HTR-8/SVneo (cell line): ENCODE measurements around the gene IFRD2.
"Not testable (repeated sequence)": the region's sequence is repeated elsewhere in the genome, so short reads cannot be mapped to it uniquely, and the experiment has no call there.

Experiments
- DNase-seq: peaks from one replicate; pipeline ENCODE4 v3.0.0; 2011; ENCODE audit warnings: low spot score, mixed read lengths; ENCODE audit not compliant: insufficient read length
- FAIRE-seq: peaks from 2 replicates; lab custom pipeline; 2011; peaks lifted over from hg19 to GRCh38; lab: Jason Lieb, UNC

The IFRD2 gene

GRCh38 chr3:50287262-50287661 lies 5.0 kb downstream of the IFRD2 start:
- DNase-seq: no peak
- no peak for FAIRE-seq

GRCh38 chr3:50286322-50287227 lies 5.7 kb downstream of the IFRD2 start:
- DNase-seq (no peak), FAIRE-seq (no peak)

GRCh38 chr3:50284121-50284520 lies 8.1 kb downstream of the IFRD2 start:
- not testable (repeated sequence) for FAIRE-seq, DNase-seq

- DNase-seq (no peak), FAIRE-seq (no peak)
These were observed 12.8 kb downstream of the IFRD2 start for GRCh38 chr3:50279255-50280016.

GRCh38 chr3:50278880-50279224 lies 13.4 kb downstream of the IFRD2 start, which contains the start of gene LSMEM2:
TSS of gene LSMEM2 (plus strand) at chr3:50279087. CDS start at chr3:50279114, 27 bp downstream.
- DNase-seq: no peak
- no peak for FAIRE-seq

- FAIRE-seq: peak; percentile 70
These were observed 13.9 kb downstream of the IFRD2 start for GRCh38 chr3:50278123-50278879.

GRCh38 chr3:50276762-50277101 lies 15.5 kb downstream of the IFRD2 start:
- DNase-seq: no peak
- FAIRE-seq: no peak

More at GRCh38 chr3:50278123-50278879, 13.9 kb downstream of the IFRD2 start:
- no peak for DNase-seq

GRCh38 chr3:50275996-50276761 lies 16.1 kb downstream of the IFRD2 start:
- FAIRE-seq: no peak
- no peak for DNase-seq

- no peak for DNase-seq
- FAIRE-seq: no peak
These were observed 16.9 kb downstream of the IFRD2 start for GRCh38 chr3:50275141-50275995.

GRCh38 chr3:50274371-50275104 lies 17.7 kb downstream of the IFRD2 start:
- FAIRE-seq: peak; percentile 40
- peak; percentile 50 for DNase-seq

- no peak for FAIRE-seq
- no peak for DNase-seq
These were observed 18.6 kb downstream of the IFRD2 start for GRCh38 chr3:50273689-50274065.

- FAIRE-seq (peak; percentile 97), DNase-seq (peak; percentile 88)
These were observed 19.1 kb downstream of the IFRD2 start for GRCh38 chr3:50272911-50273688.

- FAIRE-seq, DNase-seq: not testable (repeated sequence)
These were observed 19.7 kb downstream of the IFRD2 start for GRCh38 chr3:50272538-50272910.

GRCh38 chr3:50271314-50271936 lies 20.8 kb downstream of the IFRD2 start:
- FAIRE-seq (no peak), DNase-seq (no peak)

GRCh38 chr3:50270422-50271224 lies 21.6 kb downstream of the IFRD2 start:
- DNase-seq (no peak), FAIRE-seq (peak; percentile 70)

GRCh38 chr3:50269977-50270413 lies 22.2 kb downstream of the IFRD2 start:
- DNase-seq (peak; percentile 60), FAIRE-seq (peak; percentile 57)
